ENCODE measurements around the gene NFE2L2.

DNA sequence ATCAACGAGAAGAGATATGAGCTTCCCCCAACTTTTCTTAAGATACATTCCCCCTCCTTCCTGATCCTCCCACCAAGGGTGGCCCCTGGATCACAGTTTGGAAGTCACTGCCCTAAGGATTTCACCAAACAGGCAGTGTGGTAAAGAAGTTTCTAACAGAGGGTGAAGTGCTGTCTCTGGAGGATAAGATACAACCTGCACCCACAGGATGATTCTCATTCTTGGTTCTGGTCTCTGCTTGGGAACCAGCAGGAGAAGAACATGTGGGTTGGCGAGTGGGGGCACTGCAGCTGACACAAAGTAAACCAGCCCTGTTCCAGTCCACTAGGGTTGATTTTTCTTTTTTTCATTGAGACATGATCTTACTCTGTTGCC is 9.3 kb downstream of the NFE2L2 start:
- TF ChIP-seq, protein P1, sequence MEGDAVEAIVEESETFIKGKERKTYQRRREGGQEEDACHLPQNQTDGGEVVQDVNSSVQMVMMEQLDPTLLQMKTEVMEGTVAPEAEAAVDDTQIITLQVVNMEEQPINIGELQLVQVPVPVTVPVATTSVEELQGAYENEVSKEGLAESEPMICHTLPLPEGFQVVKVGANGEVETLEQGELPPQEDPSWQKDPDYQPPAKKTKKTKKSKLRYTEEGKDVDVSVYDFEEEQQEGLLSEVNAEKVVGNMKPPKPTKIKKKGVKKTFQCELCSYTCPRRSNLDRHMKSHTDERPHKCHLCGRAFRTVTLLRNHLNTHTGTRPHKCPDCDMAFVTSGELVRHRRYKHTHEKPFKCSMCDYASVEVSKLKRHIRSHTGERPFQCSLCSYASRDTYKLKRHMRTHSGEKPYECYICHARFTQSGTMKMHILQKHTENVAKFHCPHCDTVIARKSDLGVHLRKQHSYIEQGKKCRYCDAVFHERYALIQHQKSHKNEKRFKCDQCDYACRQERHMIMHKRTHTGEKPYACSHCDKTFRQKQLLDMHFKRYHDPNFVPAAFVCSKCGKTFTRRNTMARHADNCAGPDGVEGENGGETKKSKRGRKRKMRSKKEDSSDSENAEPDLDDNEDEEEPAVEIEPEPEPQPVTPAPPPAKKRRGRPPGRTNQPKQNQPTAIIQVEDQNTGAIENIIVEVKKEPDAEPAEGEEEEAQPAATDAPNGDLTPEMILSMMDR (IDR thresholded peaks at IDR 0.05 in 4 of 5, conservative IDR thresholded peaks at IDR 0.05 in 1 of 5), result no peak
- TF ChIP-seq POLR2A (IDR thresholded peaks at IDR 0.05), result no peak

Measured in gastrocnemius medialis (tissue), 4 donors.